Endothelial cell (in vitro differentiated cells): ENCODE results near the gene RPS25. TPM values are rescaled to one million over a fixed set of nuclear protein-coding genes. Genes with fewer than 3 reads are reported as not detected.
"Not testable (repeated sequence)": the region's sequence is repeated elsewhere in the genome, so short reads cannot be mapped to it uniquely, and the experiment has no call there.

Experiments used
- DNase-seq: peaks from one replicate; pipeline ENCODE4 v3.0.0; 2021; ENCODE audit warnings: low spot score
- H3K27ac Mint-ChIP-seq: one replicate; pipeline ENCODE4 v1.8.0; 2021; ENCODE audit warnings: mixed read lengths, inconsistent platforms; ENCODE audit not compliant: unreplicated experiment
- H3K27me3 Mint-ChIP-seq: one replicate; pipeline ENCODE4 v1.8.0; 2021; ENCODE audit warnings: mild to moderate bottlenecking, moderate library complexity, mixed read lengths, inconsistent platforms; ENCODE audit not compliant: unreplicated experiment
- H3K36me3 Mint-ChIP-seq: one replicate; pipeline ENCODE4 v1.8.0; 2021; ENCODE audit warnings: mild to moderate bottlenecking, low read depth, mixed read lengths, inconsistent platforms; ENCODE audit not compliant: unreplicated experiment
- H3K4me1 Mint-ChIP-seq: one replicate; pipeline ENCODE4 v1.8.0; 2021; ENCODE audit warnings: mild to moderate bottlenecking, mixed read lengths, inconsistent platforms; ENCODE audit not compliant: unreplicated experiment
- H3K4me3 Mint-ChIP-seq: one replicate; pipeline ENCODE4 v1.8.0; 2021; ENCODE audit warnings: mild to moderate bottlenecking, mixed read lengths, inconsistent platforms; ENCODE audit not compliant: unreplicated experiment
- H3K9me3 Mint-ChIP-seq: one replicate; pipeline ENCODE4 v1.8.0; 2021; ENCODE audit warnings: mixed read lengths, inconsistent platforms; ENCODE audit not compliant: unreplicated experiment
- total RNA-seq: library from RNA; stranded (reverse); fragmentation: NEBNext Ultra II Directional; extraction: Animal tissue kit (Norgen Biotek cat#: 25700); gene quantifications from one replicate; pipeline ENCODE4 v1.2.1, GENCODE V29; 2021; ENCODE audit not compliant: unreplicated experiment
- TF ChIP-seq, protein P1 (sequence below): fragments of 200-600 bp; sonication (generic); IDR thresholded peaks from one replicate; pipeline ENCODE4 v1.5.0; 2021; ENCODE audit warnings: antibody characterized with exemption; ENCODE audit not compliant: unreplicated experiment

The RPS25 gene
- total RNA-seq, 1 donor from 2014 or later, result 1,293 TPM

DNA sequence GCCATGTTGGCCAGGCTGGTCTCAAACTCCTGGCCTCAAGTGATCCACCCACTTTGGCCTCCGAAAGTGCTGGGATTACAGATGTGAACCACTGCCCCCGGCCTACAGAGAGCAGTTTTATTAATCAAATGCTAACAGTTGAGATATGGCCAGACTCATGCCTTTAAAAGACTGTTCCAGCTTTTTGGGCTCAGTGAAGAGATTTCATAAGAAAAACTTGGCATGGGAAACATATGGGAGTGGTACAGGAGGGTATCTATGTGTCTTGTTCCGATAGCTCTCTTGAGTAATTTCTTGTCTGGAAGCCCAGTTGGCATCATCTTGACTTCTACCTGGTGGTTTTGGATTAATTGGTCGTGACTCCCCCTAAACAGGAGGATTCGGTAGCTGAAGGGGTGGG lies 20.7 kb upstream of the RPS25 start:
- H3K9me3 Mint-ChIP-seq, result no peaks in the 10 kb centered on the region
- no peaks in the 10 kb centered on the region for H3K4me1 Mint-ChIP-seq
- H3K27me3 Mint-ChIP-seq, result no peaks in the 10 kb centered on the region
- no peak for DNase-seq
- TF ChIP-seq, protein P1, sequence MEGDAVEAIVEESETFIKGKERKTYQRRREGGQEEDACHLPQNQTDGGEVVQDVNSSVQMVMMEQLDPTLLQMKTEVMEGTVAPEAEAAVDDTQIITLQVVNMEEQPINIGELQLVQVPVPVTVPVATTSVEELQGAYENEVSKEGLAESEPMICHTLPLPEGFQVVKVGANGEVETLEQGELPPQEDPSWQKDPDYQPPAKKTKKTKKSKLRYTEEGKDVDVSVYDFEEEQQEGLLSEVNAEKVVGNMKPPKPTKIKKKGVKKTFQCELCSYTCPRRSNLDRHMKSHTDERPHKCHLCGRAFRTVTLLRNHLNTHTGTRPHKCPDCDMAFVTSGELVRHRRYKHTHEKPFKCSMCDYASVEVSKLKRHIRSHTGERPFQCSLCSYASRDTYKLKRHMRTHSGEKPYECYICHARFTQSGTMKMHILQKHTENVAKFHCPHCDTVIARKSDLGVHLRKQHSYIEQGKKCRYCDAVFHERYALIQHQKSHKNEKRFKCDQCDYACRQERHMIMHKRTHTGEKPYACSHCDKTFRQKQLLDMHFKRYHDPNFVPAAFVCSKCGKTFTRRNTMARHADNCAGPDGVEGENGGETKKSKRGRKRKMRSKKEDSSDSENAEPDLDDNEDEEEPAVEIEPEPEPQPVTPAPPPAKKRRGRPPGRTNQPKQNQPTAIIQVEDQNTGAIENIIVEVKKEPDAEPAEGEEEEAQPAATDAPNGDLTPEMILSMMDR, result no peak
- no peaks in the 10 kb centered on the region for H3K36me3 Mint-ChIP-seq
- H3K27ac Mint-ChIP-seq, result no peak overlapping the region
- no peak overlapping the region for H3K4me3 Mint-ChIP-seq

DNA sequence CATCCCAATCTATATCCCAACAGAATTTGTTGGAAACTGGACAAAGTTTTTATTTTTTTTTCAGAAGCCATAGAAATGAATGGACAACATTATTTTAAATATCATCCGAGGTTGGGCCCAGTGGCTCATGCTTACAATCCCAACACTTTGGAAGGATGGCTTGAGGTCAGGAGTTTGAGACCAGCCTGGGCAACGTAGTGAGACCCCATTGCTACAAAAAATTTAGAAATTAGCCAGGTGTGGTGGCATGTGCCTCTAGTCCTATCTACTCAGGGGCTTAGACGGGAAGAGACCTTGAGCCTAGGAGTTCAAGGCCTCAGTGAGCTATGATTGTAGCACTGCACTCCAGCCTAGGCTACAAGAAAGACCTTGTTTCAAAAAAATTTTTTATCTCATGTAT lies 16.7 kb upstream of the RPS25 start:
- no peak overlapping the region for H3K4me3 Mint-ChIP-seq
- TF ChIP-seq, protein P1, result no peak
- DNase-seq, result no peak
- H3K4me1 Mint-ChIP-seq, result peaks cover 2% of the 10 kb centered on the region
- peaks cover 2% of the 10 kb centered on the region for H3K27me3 Mint-ChIP-seq
- H3K9me3 Mint-ChIP-seq, result no peaks in the 10 kb centered on the region
- H3K27ac Mint-ChIP-seq, result no peak overlapping the region
- no peaks in the 10 kb centered on the region for H3K36me3 Mint-ChIP-seq

DNA sequence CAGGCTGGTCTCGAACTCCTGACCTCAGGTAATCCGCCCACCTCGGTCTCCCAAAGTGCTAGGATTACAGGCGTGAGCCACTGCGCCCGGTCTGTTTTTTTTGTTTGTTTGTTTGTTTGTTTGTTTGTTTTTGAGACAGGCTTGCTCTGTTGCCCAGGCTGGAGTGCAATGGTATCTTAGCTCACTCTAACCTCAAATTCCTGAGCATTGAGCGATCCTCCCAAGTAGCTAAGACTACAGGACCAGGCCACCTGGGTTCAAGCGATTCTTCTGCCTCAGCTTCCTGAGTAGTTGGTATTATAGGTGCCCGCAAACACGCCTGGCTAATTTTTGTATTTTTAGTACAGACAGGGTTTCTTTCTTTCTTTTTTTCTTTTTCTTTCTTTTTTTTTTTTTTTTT lies 15.3 kb upstream of the RPS25 start:
- DNase-seq, H3K36me3 Mint-ChIP-seq, H3K9me3 Mint-ChIP-seq, H3K27ac Mint-ChIP-seq, H3K4me3 Mint-ChIP-seq, H3K27me3 Mint-ChIP-seq: not testable (repeated sequence)
- peaks cover 13% of the 10 kb centered on the region for H3K4me1 Mint-ChIP-seq

GRCh38 chr11:119031912-119032280 lies 13.8 kb upstream of the RPS25 start:
- TF ChIP-seq, protein P1, result no peak
- peaks cover 13% of the 10 kb centered on the region for H3K4me1 Mint-ChIP-seq
- H3K36me3 Mint-ChIP-seq, result no peaks in the 10 kb centered on the region
- no peak for DNase-seq
- H3K9me3 Mint-ChIP-seq, result no peaks in the 10 kb centered on the region
- H3K4me3 Mint-ChIP-seq, result peak overlapping the region; percentile 22
- H3K27me3 Mint-ChIP-seq, result peaks cover 3% of the 10 kb centered on the region
- no peak overlapping the region for H3K27ac Mint-ChIP-seq

DNA sequence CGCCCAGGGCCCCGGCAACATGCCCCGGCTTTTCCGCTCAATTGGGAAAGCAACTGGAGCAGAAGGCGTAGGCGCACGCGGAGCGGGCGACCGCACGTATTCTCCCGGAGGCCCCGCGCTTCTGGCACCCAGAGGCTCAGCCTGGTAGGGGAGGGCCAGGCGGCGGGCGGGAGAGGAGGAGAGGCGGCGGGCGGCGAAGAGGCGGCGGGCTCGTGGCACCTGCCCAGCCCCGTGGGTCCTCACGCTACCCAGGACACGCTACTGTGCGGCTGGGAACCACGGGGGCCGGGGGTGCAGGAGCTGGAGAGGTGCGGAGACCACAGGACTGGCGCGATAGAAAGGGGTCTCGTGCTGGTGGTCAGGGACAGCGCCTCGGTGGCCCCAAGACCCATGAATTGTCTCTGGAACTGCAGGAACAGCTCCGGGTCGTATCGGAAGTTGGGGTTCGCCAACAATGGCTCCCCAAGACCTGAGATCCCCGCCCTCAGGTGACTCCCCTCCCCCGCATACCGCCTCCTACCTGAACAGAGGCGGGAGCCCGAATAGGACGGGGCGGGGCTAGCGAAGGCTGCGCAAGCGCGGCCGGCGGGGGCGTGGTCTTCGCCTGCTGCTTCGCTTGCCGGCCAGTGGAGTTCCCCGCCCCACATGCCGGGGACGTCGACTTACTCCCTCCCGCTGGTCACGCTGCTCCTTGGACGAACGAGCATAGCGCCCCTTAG lies 12.3 kb upstream of the RPS25 start, which contains the start of gene SLC37A4:
Gene SLC37A4 (minus strand): TSS at position 549 of the 719 bp plus-strand sequence.
- Mint-ChIP-seq H3K27me3 (peaks cover 3% of the 10 kb centered on the region), H3K36me3 (peaks cover 3% of the 10 kb centered on the region), H3K4me1 (peaks cover 13% of the 10 kb centered on the region), H3K4me3 (peak within 1 kb of the TSS; percentile 79), H3K9me3 (no peaks in the 10 kb centered on the region), H3K27ac (peak within 1 kb of the TSS; percentile 25)
- DNase-seq, result peak; percentile 97
- TF ChIP-seq, protein P1, result peak; percentile 92
